ENCODE results near the gene SLC11A2.

The SLC11A2 gene
- 33.9 to 40.3 (median 36.8) reads per million in 3 donors for total RNA-seq

- Histone ChIP-seq H3K4me1 (ENCODE audit: control insufficient read depth, insufficient read depth, low read length, poor library complexity, severe bottlenecking) (peaks cover 19% of the 10 kb centered on the region), H3K27ac (ENCODE audit: insufficient read depth, low read length, poor library complexity, severe bottlenecking) (peak within 1 kb of the TSS; percentile 82), H3K9me3 (ENCODE audit: control insufficient read depth, low read length) (no peaks in the 10 kb centered on the region), H3K36me3 (ENCODE audit: control insufficient read depth, insufficient read depth, low read length) (no peaks in the 10 kb centered on the region), H3K4me3 (ENCODE audit: insufficient read depth, low read depth, low read length, poor library complexity, severe bottlenecking) (peak within 1 kb of the TSS; percentile 76), H3K27me3 (replicated peaks; ENCODE audit: control insufficient read depth, insufficient read depth, low read length, poor library complexity, severe bottlenecking) (no peaks in the 10 kb centered on the region)
- DNase-seq, result peak; percentile 85 to 90 (median 88)
Measured at GRCh38 chr12:51025836-51026638, at the start of gene SLC11A2. Gene SLC11A2, minus strand, starts transcription at chr12:51026384. Its CDS starts 15,656 bp downstream, at chr12:51010728.

DNA sequence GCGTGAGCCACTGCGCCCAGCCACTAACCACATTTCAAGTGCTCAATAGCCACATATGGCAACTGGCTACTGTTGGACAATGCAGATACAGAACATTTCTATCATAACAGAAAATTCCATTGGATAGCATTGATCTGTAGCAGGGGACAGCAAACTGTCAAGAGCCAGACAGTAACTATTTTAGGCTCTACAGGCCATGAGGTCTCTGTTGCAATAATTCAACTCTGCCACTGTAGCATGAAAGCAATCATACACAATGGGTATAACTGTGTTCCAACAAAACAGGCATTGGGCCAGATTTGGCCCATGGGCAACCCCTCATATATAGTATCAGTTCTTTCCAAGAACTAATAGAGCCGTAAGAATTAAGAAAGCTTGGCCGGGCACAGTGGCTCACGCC is 49.2 kb upstream of the SLC11A2 start:
- Histone ChIP-seq H3K36me3 (ENCODE audit: control insufficient read depth, insufficient read depth, low read length) (peaks cover 31% of the 10 kb centered on the region), H3K4me1 (ENCODE audit: control insufficient read depth, insufficient read depth, low read length, poor library complexity, severe bottlenecking) (no peaks in the 10 kb centered on the region), H3K27ac (ENCODE audit: insufficient read depth, low read length, poor library complexity, severe bottlenecking) (no peak overlapping the region), H3K9me3 (ENCODE audit: control insufficient read depth, low read length) (no peaks in the 10 kb centered on the region), H3K27me3 (replicated peaks; ENCODE audit: control insufficient read depth, insufficient read depth, low read length, poor library complexity, severe bottlenecking) (no peaks in the 10 kb centered on the region), H3K4me3 (ENCODE audit: insufficient read depth, low read depth, low read length, poor library complexity, severe bottlenecking) (no peak overlapping the region)
- no peak for DNase-seq

DNA sequence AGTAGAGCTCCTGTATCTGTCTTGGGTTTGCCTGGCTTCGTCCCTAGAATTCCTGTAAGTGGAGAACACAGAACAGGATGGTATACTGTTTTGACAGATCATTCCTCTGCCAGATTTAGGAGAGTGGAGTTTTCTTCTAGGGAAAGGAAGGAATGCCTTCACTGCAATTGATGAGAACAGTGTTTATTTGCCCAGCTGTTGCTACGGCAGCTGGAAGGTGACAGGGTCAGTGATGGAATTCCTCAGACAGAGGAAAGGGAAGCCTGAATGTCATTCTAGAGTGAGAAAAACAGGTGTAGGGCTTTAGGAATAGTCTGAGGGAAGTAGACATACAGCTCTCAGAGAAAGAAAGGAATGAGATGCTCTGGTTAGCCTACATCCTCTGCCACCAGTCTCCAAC is 45.5 kb upstream of the SLC11A2 start:
- no peak overlapping the region for H3K4me3 ChIP-seq (ENCODE audit: insufficient read depth, low read depth, low read length, poor library complexity, severe bottlenecking)
- peaks cover 47% of the 10 kb centered on the region for H3K36me3 ChIP-seq (ENCODE audit: control insufficient read depth, insufficient read depth, low read length)
- H3K27ac ChIP-seq (ENCODE audit: insufficient read depth, low read length, poor library complexity, severe bottlenecking), result no peak overlapping the region
- no peaks in the 10 kb centered on the region for H3K27me3 ChIP-seq (replicated peaks; ENCODE audit: control insufficient read depth, insufficient read depth, low read length, poor library complexity, severe bottlenecking)
- H3K4me1 ChIP-seq (ENCODE audit: control insufficient read depth, insufficient read depth, low read length, poor library complexity, severe bottlenecking), result no peaks in the 10 kb centered on the region
- H3K9me3 ChIP-seq (ENCODE audit: control insufficient read depth, low read length), result no peaks in the 10 kb centered on the region
- DNase-seq, result no peak

- no peak for DNase-seq
- H3K36me3 ChIP-seq (ENCODE audit: control insufficient read depth, insufficient read depth, low read length), result peaks cover 55% of the 10 kb centered on the region
- H3K4me1 ChIP-seq (ENCODE audit: control insufficient read depth, insufficient read depth, low read length, poor library complexity, severe bottlenecking), result no peaks in the 10 kb centered on the region
- no peaks in the 10 kb centered on the region for H3K9me3 ChIP-seq (ENCODE audit: control insufficient read depth, low read length)
- no peaks in the 10 kb centered on the region for H3K27me3 ChIP-seq (replicated peaks; ENCODE audit: control insufficient read depth, insufficient read depth, low read length, poor library complexity, severe bottlenecking)
- no peak overlapping the region for H3K4me3 ChIP-seq (ENCODE audit: insufficient read depth, low read depth, low read length, poor library complexity, severe bottlenecking)
- no peak overlapping the region for H3K27ac ChIP-seq (ENCODE audit: insufficient read depth, low read length, poor library complexity, severe bottlenecking)
Measured at GRCh38 chr12:51070004-51070403, 43.8 kb upstream of the SLC11A2 start.

DNA sequence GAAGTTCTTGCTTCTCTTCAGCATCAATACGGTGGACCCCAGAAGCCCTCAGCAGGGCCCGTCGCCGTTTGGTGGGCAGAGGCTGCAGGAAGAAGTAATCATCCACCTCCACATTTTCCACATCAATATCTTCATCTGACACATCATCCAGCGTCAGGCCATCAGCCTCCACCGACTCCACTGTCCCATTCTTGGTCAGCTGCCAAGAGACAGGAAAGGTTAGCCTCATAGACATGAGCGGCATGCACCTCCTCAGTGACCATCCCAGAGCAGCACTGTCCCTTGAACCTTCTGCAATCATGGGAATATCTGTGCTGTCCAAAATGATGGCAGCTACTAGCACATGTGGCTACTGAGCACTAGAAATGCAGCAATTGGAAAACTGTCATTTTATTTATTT is 41.6 kb upstream of the SLC11A2 start:
- no peak overlapping the region for H3K4me3 ChIP-seq (ENCODE audit: insufficient read depth, low read depth, low read length, poor library complexity, severe bottlenecking)
- no peaks in the 10 kb centered on the region for H3K9me3 ChIP-seq (ENCODE audit: control insufficient read depth, low read length)
- H3K36me3 ChIP-seq (ENCODE audit: control insufficient read depth, insufficient read depth, low read length), result peaks cover 63% of the 10 kb centered on the region
- H3K27ac ChIP-seq (ENCODE audit: insufficient read depth, low read length, poor library complexity, severe bottlenecking), result no peak overlapping the region
- DNase-seq, result no peak
- no peaks in the 10 kb centered on the region for H3K4me1 ChIP-seq (ENCODE audit: control insufficient read depth, insufficient read depth, low read length, poor library complexity, severe bottlenecking)
- no peaks in the 10 kb centered on the region for H3K27me3 ChIP-seq (replicated peaks; ENCODE audit: control insufficient read depth, insufficient read depth, low read length, poor library complexity, severe bottlenecking)

DNA sequence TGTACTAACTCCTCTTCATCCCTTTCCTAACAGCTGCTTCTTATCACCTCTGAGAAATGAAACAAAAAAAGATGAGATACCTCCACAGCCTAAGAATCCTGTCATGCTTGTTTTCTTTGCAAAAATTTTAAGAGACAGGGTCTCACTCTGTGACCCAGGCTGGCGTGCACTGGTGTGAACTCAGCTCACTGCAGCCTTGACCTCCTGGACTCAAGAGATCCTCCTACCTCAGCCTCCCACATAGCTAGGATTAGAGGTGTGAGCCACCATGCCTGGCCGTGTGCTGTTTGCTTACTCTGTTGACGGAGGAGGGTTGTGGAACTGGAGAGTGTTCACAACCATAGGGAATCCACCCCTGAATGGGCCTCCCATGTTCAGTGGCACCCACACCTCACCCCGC is 41.0 kb upstream of the SLC11A2 start:
- no peak overlapping the region for H3K27ac ChIP-seq (ENCODE audit: insufficient read depth, low read length, poor library complexity, severe bottlenecking)

DNA sequence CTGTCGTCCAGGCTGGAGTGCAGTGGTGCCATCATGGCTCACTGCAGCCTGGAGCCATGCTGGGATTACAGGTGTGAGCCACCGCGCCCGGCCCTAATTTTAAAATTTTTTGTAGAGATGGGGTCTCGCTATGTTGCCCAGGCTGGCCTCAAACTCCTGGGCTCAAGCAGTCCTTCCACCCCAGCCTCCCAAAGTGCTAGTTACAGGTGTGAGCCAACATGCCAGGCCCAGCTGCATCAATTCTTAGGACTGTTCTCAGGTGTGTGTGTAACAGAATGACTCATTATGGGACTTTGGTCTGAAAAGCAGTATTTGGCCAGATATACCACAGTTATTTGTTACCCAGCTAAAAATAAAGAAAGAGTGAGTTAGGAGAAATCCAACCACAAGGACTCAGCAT is 39.3 kb upstream of the SLC11A2 start:
- Histone ChIP-seq H3K4me3 (ENCODE audit: insufficient read depth, low read depth, low read length, poor library complexity, severe bottlenecking) (no peak overlapping the region), H3K27me3 (replicated peaks; ENCODE audit: control insufficient read depth, insufficient read depth, low read length, poor library complexity, severe bottlenecking) (no peaks in the 10 kb centered on the region), H3K9me3 (ENCODE audit: control insufficient read depth, low read length) (no peaks in the 10 kb centered on the region), H3K4me1 (ENCODE audit: control insufficient read depth, insufficient read depth, low read length, poor library complexity, severe bottlenecking) (no peaks in the 10 kb centered on the region), H3K27ac (ENCODE audit: insufficient read depth, low read length, poor library complexity, severe bottlenecking) (no peak overlapping the region), H3K36me3 (ENCODE audit: control insufficient read depth, insufficient read depth, low read length) (peaks cover 48% of the 10 kb centered on the region)
- no peak for DNase-seq

More for the DNA sequence above, 41.0 kb upstream of the SLC11A2 start:
- peaks cover 64% of the 10 kb centered on the region for H3K36me3 ChIP-seq (ENCODE audit: control insufficient read depth, insufficient read depth, low read length)
- DNase-seq, result no peak
- H3K9me3 ChIP-seq (ENCODE audit: control insufficient read depth, low read length), result no peaks in the 10 kb centered on the region
- H3K27me3 ChIP-seq (replicated peaks; ENCODE audit: control insufficient read depth, insufficient read depth, low read length, poor library complexity, severe bottlenecking), result no peaks in the 10 kb centered on the region
- H3K4me1 ChIP-seq (ENCODE audit: control insufficient read depth, insufficient read depth, low read length, poor library complexity, severe bottlenecking), result no peaks in the 10 kb centered on the region
- no peak overlapping the region for H3K4me3 ChIP-seq (ENCODE audit: insufficient read depth, low read depth, low read length, poor library complexity, severe bottlenecking)

DNA sequence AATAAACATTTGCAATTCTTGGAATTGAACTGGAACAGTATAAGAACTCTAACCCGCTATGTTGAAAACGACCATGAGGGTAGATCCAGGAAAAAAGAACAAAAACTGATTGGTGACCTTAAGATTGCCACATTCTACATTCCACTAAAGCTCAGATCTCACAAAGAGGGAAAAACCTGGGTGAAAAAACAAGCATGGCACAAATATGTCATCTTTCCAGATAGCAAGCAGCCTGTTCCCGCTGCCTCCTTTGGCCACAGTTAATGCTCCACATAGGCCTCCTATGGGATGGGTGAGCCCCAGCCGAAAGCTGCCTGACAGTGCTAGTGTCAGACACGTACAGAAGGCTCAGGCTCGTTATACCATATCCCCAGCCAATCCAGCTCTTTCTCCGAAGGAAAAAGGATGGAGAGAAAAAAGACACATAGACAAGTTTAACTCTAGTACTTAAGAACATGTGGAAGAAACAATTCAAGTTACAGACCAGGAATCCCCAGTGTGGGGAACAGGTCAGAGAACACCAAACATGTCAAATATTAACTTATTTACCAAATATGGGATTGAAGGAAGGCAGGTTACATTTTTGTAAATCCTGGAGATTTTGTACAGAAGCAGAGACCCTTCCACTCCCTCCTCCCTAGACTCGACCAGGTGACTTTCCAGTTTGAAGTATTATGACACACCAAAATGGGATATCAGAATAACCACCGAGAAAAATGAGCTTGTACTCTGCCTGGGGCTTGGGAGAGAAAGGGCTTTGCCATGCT is 36.6 kb upstream of the SLC11A2 start:
- Histone ChIP-seq H3K9me3 (ENCODE audit: control insufficient read depth, low read length) (no peaks in the 10 kb centered on the region), H3K36me3 (ENCODE audit: control insufficient read depth, insufficient read depth, low read length) (peaks cover 62% of the 10 kb centered on the region), H3K27ac (ENCODE audit: insufficient read depth, low read length, poor library complexity, severe bottlenecking) (no peak overlapping the region), H3K4me3 (ENCODE audit: insufficient read depth, low read depth, low read length, poor library complexity, severe bottlenecking) (no peak overlapping the region), H3K4me1 (ENCODE audit: control insufficient read depth, insufficient read depth, low read length, poor library complexity, severe bottlenecking) (no peaks in the 10 kb centered on the region), H3K27me3 (replicated peaks; ENCODE audit: control insufficient read depth, insufficient read depth, low read length, poor library complexity, severe bottlenecking) (no peaks in the 10 kb centered on the region)
- DNase-seq, result no peak

GRCh38 chr12:51059086-51059485 is 32.9 kb upstream of the SLC11A2 start:
- Histone ChIP-seq H3K4me1 (ENCODE audit: control insufficient read depth, insufficient read depth, low read length, poor library complexity, severe bottlenecking) (no peaks in the 10 kb centered on the region), H3K27ac (ENCODE audit: insufficient read depth, low read length, poor library complexity, severe bottlenecking) (no peak overlapping the region), H3K36me3 (ENCODE audit: control insufficient read depth, insufficient read depth, low read length) (peaks cover 59% of the 10 kb centered on the region), H3K9me3 (ENCODE audit: control insufficient read depth, low read length) (no peaks in the 10 kb centered on the region), H3K27me3 (replicated peaks; ENCODE audit: control insufficient read depth, insufficient read depth, low read length, poor library complexity, severe bottlenecking) (no peaks in the 10 kb centered on the region), H3K4me3 (ENCODE audit: insufficient read depth, low read depth, low read length, poor library complexity, severe bottlenecking) (no peak overlapping the region)
- no peak for DNase-seq

DNA sequence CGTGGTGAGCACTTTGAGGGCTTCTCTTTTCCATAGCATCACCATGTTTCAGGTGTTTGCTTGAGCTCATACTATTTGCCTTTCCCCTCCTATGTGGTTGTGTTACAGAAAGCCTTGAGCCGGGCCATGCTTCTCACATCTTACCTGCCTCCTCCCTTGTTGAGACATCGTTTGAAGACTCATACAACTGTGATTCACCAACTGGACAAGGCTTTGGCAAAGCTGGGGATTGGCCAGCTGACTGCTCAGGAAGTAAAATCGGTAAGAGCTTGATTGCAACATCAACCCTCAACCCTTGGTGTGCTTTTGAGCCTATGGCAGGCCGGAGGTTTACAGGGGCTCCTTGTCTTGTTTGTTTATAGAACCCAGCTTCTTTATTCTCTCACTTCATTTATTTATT is 30.1 kb upstream of the SLC11A2 start:
- Histone ChIP-seq H3K27ac (ENCODE audit: insufficient read depth, low read length, poor library complexity, severe bottlenecking) (no peak overlapping the region), H3K4me3 (ENCODE audit: insufficient read depth, low read depth, low read length, poor library complexity, severe bottlenecking) (no peak overlapping the region), H3K4me1 (ENCODE audit: control insufficient read depth, insufficient read depth, low read length, poor library complexity, severe bottlenecking) (no peaks in the 10 kb centered on the region), H3K9me3 (ENCODE audit: control insufficient read depth, low read length) (no peaks in the 10 kb centered on the region), H3K36me3 (ENCODE audit: control insufficient read depth, insufficient read depth, low read length) (peaks cover 61% of the 10 kb centered on the region), H3K27me3 (replicated peaks; ENCODE audit: control insufficient read depth, insufficient read depth, low read length, poor library complexity, severe bottlenecking) (no peaks in the 10 kb centered on the region)
- no peak for DNase-seq

Measured in effector memory CD4-positive, alpha-beta T cell (primary cell).